Smooth muscle cell of trachea (primary cell): Measurements from ENCODE around the gene FGD1. TPM values are rescaled to one million over a fixed set of nuclear protein-coding genes. Genes with fewer than 3 reads are reported as not detected.

Source experiments
- total RNA-seq: library from RNA; depleted of rRNA; stranded (reverse); fragments of >200 nt; gene quantifications from 2 replicates; pipeline ENCODE4 v1.2.1, GENCODE V29; 2014

The FGD1 gene
- 8.9 and 9.3 TPM in 2 replicates for total RNA-seq

GRCh38 chrX:54495814-54496516, at the start of gene FGD1:
Gene FGD1, minus strand, starts transcription at chrX:54496234. Its CDS starts 802 bp downstream, at chrX:54495432.

GRCh38 chrX:54529552-54530356, 33.7 kb upstream of the FGD1 start, which contains the start of gene GNL3L:
Gene GNL3L, plus strand, starts transcription at chrX:54530219. Its CDS starts 2,348 bp downstream, at chrX:54532567.

GRCh38 chrX:54439960-54440871, 55.8 kb downstream of the FGD1 start, which contains the start of gene TSR2:
Gene TSR2, plus strand, starts transcription at chrX:54440404. Its CDS starts 18 bp downstream, at chrX:54440422.

Other genes with a start within 250 kb of the FGD1 start
- 0.15 and 0.17 TPM in 2 replicates for gene WNK3, start 138.2 kb downstream of the FGD1 start, total RNA-seq
- gene TSR2, start 55.8 kb downstream of the FGD1 start, total RNA-seq, result 11.4 and 13.2 TPM in 2 replicates
- 22.0 and 23.8 TPM in 2 replicates for gene GNL3L, start 34.0 kb upstream of the FGD1 start, total RNA-seq